Mesendoderm (in vitro differentiated cells): ENCODE measurements around the gene ING3.

Experiments
- DNase-seq: peaks from one replicate; pipeline ENCODE4 v3.0.0; 2013
- H2AK5ac ChIP-seq: 2 replicates; pipeline ENCODE4 v1.6.1; 2013; ENCODE audit warnings: low read length, inconsistent platforms
- H2BK120ac ChIP-seq: 2 replicates; pipeline ENCODE4 v1.6.1; 2013; ENCODE audit warnings: low read depth, mild to moderate bottlenecking, low read length, moderate library complexity, mixed read lengths
- H2BK15ac ChIP-seq: replicated peaks from 2 replicates; pipeline ENCODE4 v1.6.1; 2013; ENCODE audit warnings: low read depth, mild to moderate bottlenecking, moderate library complexity
- H2BK5ac ChIP-seq: 2 replicates; pipeline ENCODE4 v1.6.1; 2013; ENCODE audit warnings: low read length, inconsistent platforms
- H3K18ac ChIP-seq: 2 replicates; pipeline ENCODE4 v1.6.1; 2013; ENCODE audit warnings: mild to moderate bottlenecking, low read length, mixed read lengths
- H3K23ac ChIP-seq: one replicate; pipeline ENCODE4 v1.6.1; 2013; ENCODE audit warnings: low read length
- H3K27ac ChIP-seq: 2 replicates; pipeline ENCODE4 v1.5.1; 2013; ENCODE audit warnings: low read depth, mild to moderate bottlenecking, inconsistent platforms, low read length, moderate library complexity
- H3K27me3 ChIP-seq: 2 replicates; pipeline ENCODE4 v1.6.1; 2013; ENCODE audit warnings: low read length, control low read depth, mild to moderate bottlenecking, inconsistent platforms; ENCODE audit not compliant: insufficient read depth, poor library complexity
- H3K36me3 ChIP-seq: 2 replicates; pipeline ENCODE4 v1.6.1; 2013; ENCODE audit warnings: low read length, inconsistent platforms; ENCODE audit not compliant: control insufficient read depth, insufficient read depth
- H3K4ac ChIP-seq: one replicate; pipeline ENCODE4 v1.6.1; 2013; ENCODE audit warnings: low read depth, mild to moderate bottlenecking, low read length, moderate library complexity
- H3K4me1 ChIP-seq: 2 replicates; pipeline ENCODE4 v1.6.1; 2013; ENCODE audit warnings: low read depth, low read length, inconsistent platforms; ENCODE audit not compliant: control insufficient read depth
- H3K4me2 ChIP-seq: 2 replicates; pipeline ENCODE4 v1.6.1; 2013; ENCODE audit warnings: low read length
- H3K4me3 ChIP-seq: 2 replicates; pipeline ENCODE4 v1.5.1; 2013; ENCODE audit warnings: mild to moderate bottlenecking, low read length
- H3K56ac ChIP-seq: one replicate; pipeline ENCODE4 v1.6.1; 2013; ENCODE audit warnings: low read length
- H3K79me1 ChIP-seq: 2 replicates; pipeline ENCODE4 v1.6.1; 2013; ENCODE audit warnings: low read length, inconsistent platforms
- H3K79me2 ChIP-seq: 2 replicates; pipeline ENCODE4 v1.6.1; 2013; ENCODE audit warnings: mild to moderate bottlenecking, low read length; ENCODE audit not compliant: control insufficient read depth, insufficient read depth
- H3K9ac ChIP-seq: 2 replicates; pipeline ENCODE4 v1.6.1; 2013; ENCODE audit warnings: low read length, inconsistent platforms
- H4K5ac ChIP-seq: one replicate; pipeline ENCODE4 v1.6.1; 2013; ENCODE audit warnings: low read length
- H4K8ac ChIP-seq: one replicate; pipeline ENCODE4 v1.6.1; 2013; ENCODE audit warnings: low read depth, mild to moderate bottlenecking, control low read depth, low read length, moderate library complexity
- whole genome bisulfite sequencing: extraction: QIAGEN DNeasy Blood & Tissue Kit; methylation state at CpG from one replicate; pipeline ENCODE4 v1.1.7; 2013; ENCODE audit warnings: low lambda C conversion rate, missing lambda C conversion rate; ENCODE audit not compliant: insufficient coverage; ENCODE audit errors: extremely low coverage; 5-methylcytosine and 5-hydroxymethylcytosine counted together

The ING3 gene

DNA sequence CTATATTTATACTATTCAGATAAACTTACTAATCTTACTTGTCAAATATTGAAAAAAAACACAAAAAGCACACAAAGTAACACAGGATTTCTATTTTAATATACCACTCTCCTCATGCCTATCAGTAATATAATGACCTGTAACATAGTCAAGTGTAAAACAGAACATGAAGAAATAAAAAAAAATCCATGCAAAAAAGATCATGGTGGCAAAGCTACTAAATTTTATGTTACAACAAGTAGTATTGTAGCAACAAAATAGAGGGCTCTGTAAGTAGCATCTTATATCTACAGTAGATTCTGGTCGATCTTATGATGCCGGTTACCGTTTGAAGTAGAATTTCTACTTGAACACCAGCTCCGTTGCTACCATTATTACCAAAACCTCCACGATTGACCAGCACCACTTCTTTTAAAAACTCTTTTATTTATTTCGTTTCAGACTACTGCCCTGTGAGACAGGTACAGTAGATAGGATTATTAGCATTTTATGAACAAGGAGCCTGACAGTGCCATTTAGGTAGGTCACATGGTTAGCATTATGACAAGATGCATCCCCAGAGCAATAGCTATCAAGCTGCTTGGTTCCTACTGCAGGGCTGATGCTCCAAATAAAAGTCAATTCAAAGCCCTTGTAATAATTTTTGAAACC lies 40.0 kb downstream of the ING3 start:
- no peaks in the 10 kb centered on the region for H3K79me1 ChIP-seq
- DNase-seq = no peak
- peaks cover 2% of the 10 kb centered on the region for H3K27me3 ChIP-seq
- no peak overlapping the region for H3K9ac ChIP-seq
- no peaks in the 10 kb centered on the region for H3K79me2 ChIP-seq
- H3K4me3 ChIP-seq = no peak overlapping the region
- no peak overlapping the region for H3K4ac ChIP-seq
- no peak overlapping the region for H4K5ac ChIP-seq
- H2BK120ac ChIP-seq = no peak overlapping the region
- H3K56ac ChIP-seq = no peak overlapping the region
- H3K4me1 ChIP-seq = peaks cover 2% of the 10 kb centered on the region
- H3K27ac ChIP-seq = no peak overlapping the region
- no peak overlapping the region for H2BK5ac ChIP-seq
- no peak overlapping the region for H3K18ac ChIP-seq
- H2BK15ac ChIP-seq = no peak overlapping the region
- H2AK5ac ChIP-seq = no peak overlapping the region
- no peak overlapping the region for H3K23ac ChIP-seq
- no peaks in the 10 kb centered on the region for H3K36me3 ChIP-seq
- H4K8ac ChIP-seq = no peak overlapping the region
- no peak overlapping the region for H3K4me2 ChIP-seq
- 100% methylated on average over 1 of the region's 6 CpGs for WGBS

DNA sequence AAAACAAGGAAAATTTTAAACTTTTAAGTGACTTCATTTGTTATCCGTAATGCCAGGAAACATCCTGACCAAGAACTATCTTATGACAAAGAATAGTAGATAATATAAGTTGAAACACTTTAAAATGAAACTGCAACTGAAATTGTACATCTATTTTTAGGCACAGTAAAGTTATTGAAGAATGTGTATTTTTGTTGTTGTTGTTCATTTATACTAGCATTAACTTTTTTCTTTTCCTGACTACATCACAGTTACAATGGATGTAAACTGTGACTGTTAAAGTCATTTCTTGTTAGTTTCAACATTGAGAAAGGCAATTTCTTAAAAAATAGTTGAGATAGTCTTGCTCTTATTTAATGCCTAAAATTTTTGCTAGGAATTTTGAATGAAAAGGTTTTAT lies 40.6 kb downstream of the ING3 start:
- Histone ChIP-seq H3K4me1 (peaks cover 2% of the 10 kb centered on the region), H3K23ac (no peak overlapping the region), H3K4me2 (no peak overlapping the region), H4K5ac (no peak overlapping the region), H3K18ac (no peak overlapping the region), H3K4ac (no peak overlapping the region), H2BK120ac (no peak overlapping the region), H4K8ac (no peak overlapping the region), H3K27me3 (peaks cover 2% of the 10 kb centered on the region), H3K56ac (no peak overlapping the region), H3K36me3 (no peaks in the 10 kb centered on the region), H3K27ac (no peak overlapping the region), H2AK5ac (no peak overlapping the region), H2BK15ac (no peak overlapping the region), H3K4me3 (no peak overlapping the region), H3K79me2 (no peaks in the 10 kb centered on the region), H3K9ac (no peak overlapping the region), H2BK5ac (no peak overlapping the region), H3K79me1 (no peaks in the 10 kb centered on the region)
- DNase-seq = no peak
- WGBS = no CpG with 5 or more reads among the region's 1 CpG

GRCh38 chr7:120991581-120991980 lies 41.0 kb downstream of the ING3 start:
- Histone ChIP-seq H3K23ac (no peak overlapping the region), H3K36me3 (no peaks in the 10 kb centered on the region), H3K4me1 (peaks cover 2% of the 10 kb centered on the region), H2AK5ac (no peak overlapping the region), H3K9ac (no peak overlapping the region), H3K79me1 (no peaks in the 10 kb centered on the region), H2BK15ac (no peak overlapping the region), H3K27ac (no peak overlapping the region), H3K18ac (no peak overlapping the region), H3K56ac (no peak overlapping the region), H3K79me2 (no peaks in the 10 kb centered on the region), H4K5ac (no peak overlapping the region), H2BK5ac (no peak overlapping the region), H3K4ac (no peak overlapping the region), H3K4me2 (no peak overlapping the region), H4K8ac (no peak overlapping the region), H3K4me3 (no peak overlapping the region), H3K27me3 (peaks cover 2% of the 10 kb centered on the region), H2BK120ac (no peak overlapping the region)
- no peak for DNase-seq
- no CpG with 5 or more reads among the region's 2 CpGs for WGBS

DNA sequence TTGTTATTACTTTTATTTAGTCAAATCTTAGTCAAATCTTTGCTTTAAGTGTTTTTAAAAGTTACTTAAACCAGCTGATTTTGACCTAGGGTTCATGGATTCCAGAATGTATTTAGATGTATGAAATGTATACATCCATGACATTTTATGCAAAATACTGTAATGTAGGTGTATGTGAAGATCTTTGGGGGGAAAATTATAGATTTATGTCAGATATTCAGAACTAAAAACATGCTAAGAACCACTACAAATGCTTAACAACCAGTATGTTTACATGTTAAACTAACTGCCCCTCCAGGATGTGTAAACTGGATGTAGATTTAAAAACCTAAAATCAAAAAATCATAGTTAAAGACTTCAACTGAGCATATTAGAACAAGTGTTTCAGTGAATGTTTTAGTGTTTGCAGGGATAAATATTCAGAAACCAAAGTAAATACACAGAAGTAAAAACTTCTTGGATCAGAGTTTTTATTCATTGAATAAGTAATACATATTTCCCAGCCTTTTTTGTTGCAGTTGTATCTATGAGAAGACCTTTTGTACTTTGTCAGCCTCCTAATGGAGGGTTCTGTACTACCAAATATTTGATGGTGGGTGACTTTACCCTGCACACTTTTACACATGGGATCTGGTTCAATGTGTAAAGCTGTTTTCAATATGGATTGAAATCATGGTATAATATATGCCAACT lies 41.8 kb downstream of the ING3 start:
- Histone ChIP-seq H3K36me3 (no peaks in the 10 kb centered on the region), H3K79me2 (no peaks in the 10 kb centered on the region), H3K56ac (no peak overlapping the region), H2AK5ac (no peak overlapping the region), H3K4me1 (peaks cover 2% of the 10 kb centered on the region), H3K27ac (no peak overlapping the region), H3K18ac (no peak overlapping the region), H3K4me2 (no peak overlapping the region), H2BK5ac (no peak overlapping the region), H3K79me1 (no peaks in the 10 kb centered on the region), H2BK15ac (no peak overlapping the region), H3K4ac (no peak overlapping the region), H4K8ac (no peak overlapping the region), H2BK120ac (no peak overlapping the region), H3K9ac (no peak overlapping the region), H4K5ac (no peak overlapping the region), H3K27me3 (peaks cover 2% of the 10 kb centered on the region), H3K4me3 (no peak overlapping the region), H3K23ac (no peak overlapping the region)
- DNase-seq = no peak

GRCh38 chr7:120992965-120993494 lies 42.5 kb downstream of the ING3 start:
- Histone ChIP-seq H3K79me1 (no peaks in the 10 kb centered on the region), H3K79me2 (no peaks in the 10 kb centered on the region)

More at GRCh38 chr7:120992965-120993494, 42.5 kb downstream of the ING3 start:
- DNase-seq = no peak
- Histone ChIP-seq H4K8ac (no peak overlapping the region), H2BK5ac (no peak overlapping the region), H3K18ac (no peak overlapping the region), H2BK120ac (no peak overlapping the region), H3K4me3 (no peak overlapping the region), H3K27ac (no peak overlapping the region), H3K9ac (no peak overlapping the region), H3K4ac (no peak overlapping the region), H2AK5ac (no peak overlapping the region), H3K23ac (no peak overlapping the region), H3K36me3 (no peaks in the 10 kb centered on the region), H3K56ac (no peak overlapping the region), H4K5ac (no peak overlapping the region), H2BK15ac (no peak overlapping the region), H3K4me1 (no peaks in the 10 kb centered on the region), H3K4me2 (no peak overlapping the region), H3K27me3 (peaks cover 1% of the 10 kb centered on the region)
